GM18861 (cell line): Measurements from ENCODE around the gene GRIP2.

Source experiments
- ATAC-seq: cut with Tn5 transposase; IDR thresholded peaks from one replicate; pipeline ENCODE4 v1.9.1; 2021; ENCODE audit not compliant: unreplicated experiment

Gene GRIP2

GRCh38 chr3:14507757-14508504 is 32.2 kb downstream of the GRIP2 start:
- no peak for ATAC-seq

GRCh38 chr3:14507305-14507741 is 32.8 kb downstream of the GRIP2 start:
- no peak for ATAC-seq

- no peak for ATAC-seq
These were observed 33.4 kb downstream of the GRIP2 start for GRCh38 chr3:14506626-14507304.

GRCh38 chr3:14505803-14506500 is 34.2 kb downstream of the GRIP2 start:
- ATAC-seq = no peak

GRCh38 chr3:14505001-14505802 is 34.9 kb downstream of the GRIP2 start:
- no peak for ATAC-seq

GRCh38 chr3:14503706-14504065 is 36.5 kb downstream of the GRIP2 start:
- no peak for ATAC-seq

GRCh38 chr3:14503033-14503705 is 37.0 kb downstream of the GRIP2 start:
- ATAC-seq = no peak

- no peak for ATAC-seq
These were observed 37.7 kb downstream of the GRIP2 start for GRCh38 chr3:14502472-14502871.

- no peak for ATAC-seq
These were observed 42.8 kb downstream of the GRIP2 start for GRCh38 chr3:14497321-14497720.

GRCh38 chr3:14496351-14496750 is 43.8 kb downstream of the GRIP2 start:
- no peak for ATAC-seq

- ATAC-seq = no peak
These were observed 45.2 kb downstream of the GRIP2 start for GRCh38 chr3:14494973-14495300.

- ATAC-seq = no peak
These were observed 45.7 kb downstream of the GRIP2 start for GRCh38 chr3:14494279-14494972.

- no peak for ATAC-seq
These were observed 46.9 kb downstream of the GRIP2 start for GRCh38 chr3:14492948-14493881.

- no peak for ATAC-seq
These were observed 48.5 kb downstream of the GRIP2 start for GRCh38 chr3:14491396-14492190.

GRCh38 chr3:14490831-14491230 is 49.3 kb downstream of the GRIP2 start:
- ATAC-seq = no peak

- no peak for ATAC-seq
These were observed 49.9 kb downstream of the GRIP2 start for GRCh38 chr3:14490255-14490654.

GRCh38 chr3:14489641-14490040 is 50.5 kb downstream of the GRIP2 start:
- no peak for ATAC-seq

- no peak for ATAC-seq
These were observed 51.7 kb downstream of the GRIP2 start for GRCh38 chr3:14488286-14489041.
